Memory B cell (primary cell): ENCODE data around the gene MAD1L1.
"Not testable (repeated sequence)": the region's sequence is repeated elsewhere in the genome, so short reads cannot be mapped to it uniquely, and the experiment has no call there.

Source experiments
- ATAC-seq: fragments of 150-1000 bp; cut with Tn5 transposase; 2 replicates; pipeline ENCODE4 v1.10.0; 2021; ENCODE audit warnings: low read depth, mild to moderate bottlenecking, moderate library complexity
- DNase-seq, 2 donors: peaks; one replicate each; pipeline ENCODE4 v3.0.0; 2022; ENCODE audit warnings: low spot score in 2 of 2
- H3K27ac Mint-ChIP-seq: one replicate; pipeline ENCODE4 v1.8.0; 2022; ENCODE audit warnings: mild to moderate bottlenecking, moderate library complexity, mixed read lengths
- H3K27me3 Mint-ChIP-seq: one replicate; pipeline ENCODE4 v1.8.0; 2022; ENCODE audit warnings: mixed read lengths
- H3K36me3 Mint-ChIP-seq: one replicate; pipeline ENCODE4 v1.8.0; 2022; ENCODE audit warnings: mild to moderate bottlenecking, mixed read lengths
- H3K4me1 Mint-ChIP-seq: one replicate; pipeline ENCODE4 v1.8.0; 2022; ENCODE audit warnings: mixed read lengths
- H3K4me3 Mint-ChIP-seq: one replicate; pipeline ENCODE4 v1.8.0; 2022; ENCODE audit warnings: mild to moderate bottlenecking, moderate library complexity, mixed read lengths
- H3K9me3 Mint-ChIP-seq: one replicate; pipeline ENCODE4 v1.8.0; 2022; ENCODE audit warnings: mixed read lengths

The MAD1L1 gene

DNA sequence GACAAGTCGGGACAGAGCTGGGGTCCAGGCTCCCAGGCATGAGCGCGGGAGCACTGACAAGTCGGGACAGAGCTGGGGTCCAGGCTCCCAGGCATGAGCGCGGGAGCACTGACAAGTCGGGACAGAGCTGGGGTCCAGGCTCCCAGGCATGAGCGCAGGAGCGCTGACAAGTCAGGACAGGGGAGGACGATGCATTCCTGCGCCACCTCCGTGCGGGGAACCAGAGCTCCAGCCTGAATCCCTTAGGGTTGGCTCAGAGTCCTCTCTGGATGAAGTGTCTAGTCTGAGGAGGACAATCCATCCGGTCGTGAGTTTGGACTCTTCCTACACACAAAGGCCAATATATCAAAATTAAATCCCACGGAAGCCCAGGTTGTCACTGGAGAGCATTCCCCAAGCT is 196.5 kb downstream of the MAD1L1 start:
- H3K36me3 Mint-ChIP-seq, H3K9me3 Mint-ChIP-seq, H3K4me3 Mint-ChIP-seq, DNase-seq, ATAC-seq, H3K27me3 Mint-ChIP-seq: not testable (repeated sequence)
- peak overlapping the region; percentile 92 for H3K27ac Mint-ChIP-seq
- H3K4me1 Mint-ChIP-seq: peaks cover 37% of the 10 kb centered on the region

- Mint-ChIP-seq H3K27me3 (no peaks in the 10 kb centered on the region), H3K36me3 (peaks cover 5% of the 10 kb centered on the region), H3K4me3 (no peak overlapping the region), H3K9me3 (peaks cover 1% of the 10 kb centered on the region), H3K4me1 (peaks cover 39% of the 10 kb centered on the region), H3K27ac (no peak overlapping the region)
- DNase-seq: no peak
- ATAC-seq: no peak
These were observed 198.2 kb downstream of the MAD1L1 start for GRCh38 chr7:2034291-2035201.

GRCh38 chr7:2033586-2034135 is 199.1 kb downstream of the MAD1L1 start:
- H3K4me1 Mint-ChIP-seq: peaks cover 30% of the 10 kb centered on the region
- H3K27me3 Mint-ChIP-seq: no peaks in the 10 kb centered on the region
- no peak for DNase-seq
- no peak for ATAC-seq
- H3K27ac Mint-ChIP-seq: no peak overlapping the region
- peaks cover 10% of the 10 kb centered on the region for H3K36me3 Mint-ChIP-seq
- H3K9me3 Mint-ChIP-seq: peaks cover 4% of the 10 kb centered on the region
- no peak overlapping the region for H3K4me3 Mint-ChIP-seq

DNA sequence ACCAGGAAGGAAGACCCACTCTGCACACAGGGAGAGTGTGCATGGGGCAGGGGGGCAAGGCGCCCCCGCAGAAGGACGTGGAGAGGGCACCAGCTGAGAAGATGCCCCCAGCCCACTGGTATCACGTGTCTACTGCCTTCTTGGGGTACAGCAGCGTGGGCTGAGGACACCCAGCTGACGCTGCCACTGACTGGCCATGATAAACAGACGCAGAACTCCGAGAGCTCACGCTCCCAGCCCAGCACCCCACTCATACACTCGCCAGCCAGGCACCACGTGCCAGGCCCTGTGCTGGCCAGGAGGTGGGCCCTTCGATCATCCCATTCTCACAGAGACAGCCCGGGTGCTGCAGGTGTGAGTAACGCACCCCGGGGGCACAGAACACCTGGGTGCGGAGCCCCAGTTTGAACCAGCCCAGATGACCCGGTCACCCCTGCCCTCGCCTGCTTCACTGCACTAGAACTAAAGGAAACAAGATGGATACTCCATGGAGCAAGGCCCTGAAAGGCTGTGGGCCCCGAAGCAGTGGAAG is 199.8 kb downstream of the MAD1L1 start:
- H3K4me3 Mint-ChIP-seq: no peak overlapping the region
- ATAC-seq (no peak), DNase-seq (no peak)
- H3K27me3 Mint-ChIP-seq: no peaks in the 10 kb centered on the region
- H3K27ac Mint-ChIP-seq: no peak overlapping the region
- H3K4me1 Mint-ChIP-seq: peaks cover 25% of the 10 kb centered on the region
- H3K9me3 Mint-ChIP-seq: peaks cover 8% of the 10 kb centered on the region
- H3K36me3 Mint-ChIP-seq: peaks cover 14% of the 10 kb centered on the region

DNA sequence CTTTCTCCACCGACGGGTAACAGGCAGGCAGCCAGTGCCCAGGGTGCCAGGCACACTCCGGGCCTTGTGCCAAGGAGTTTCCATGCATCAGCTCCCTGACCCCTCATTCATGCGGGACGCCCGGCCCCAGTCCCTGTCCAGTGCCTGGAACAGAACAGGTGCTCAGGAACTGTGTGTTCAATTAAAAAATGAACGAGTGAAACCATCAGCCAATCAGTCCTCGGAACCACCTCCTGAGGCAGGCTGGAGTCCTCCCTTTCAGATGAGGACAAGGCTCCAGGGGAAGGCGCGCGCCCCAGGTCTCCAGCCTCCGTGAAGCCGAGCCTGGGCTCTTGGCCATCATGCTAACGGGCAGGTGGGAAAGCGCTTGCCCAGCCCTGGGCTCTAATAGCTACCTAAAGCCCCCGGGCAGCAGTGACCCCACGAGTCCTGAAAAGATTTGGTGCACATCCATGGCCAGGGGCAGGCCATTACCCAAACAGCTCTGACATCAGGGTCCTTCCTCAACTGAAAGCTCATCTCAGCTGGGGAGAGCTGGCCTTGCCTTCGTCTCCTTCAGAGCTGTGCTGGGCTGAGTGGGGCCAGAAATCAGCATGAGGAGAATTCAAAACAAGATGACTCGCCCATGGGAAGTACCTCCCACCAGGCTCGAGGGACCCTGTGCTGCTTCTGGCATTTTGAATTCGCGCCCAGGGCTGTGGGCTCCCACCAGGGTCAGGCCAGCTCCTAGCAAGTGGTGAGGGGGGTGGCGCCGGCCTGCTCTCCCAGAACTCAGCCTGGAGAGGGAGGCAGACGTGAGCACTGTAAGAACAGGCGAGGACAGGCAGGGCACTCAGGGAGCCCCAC is 200.5 kb downstream of the MAD1L1 start:
- Mint-ChIP-seq H3K4me3 (no peak overlapping the region), H3K4me1 (peaks cover 18% of the 10 kb centered on the region), H3K27me3 (no peaks in the 10 kb centered on the region), H3K9me3 (peaks cover 8% of the 10 kb centered on the region), H3K27ac (no peak overlapping the region), H3K36me3 (peaks cover 18% of the 10 kb centered on the region)
- ATAC-seq: no peak
- no peak for DNase-seq

- H3K4me3 Mint-ChIP-seq: no peak overlapping the region
- DNase-seq: no peak
- no peak for ATAC-seq
- H3K27ac Mint-ChIP-seq: peak overlapping the region; percentile 55
- H3K9me3 Mint-ChIP-seq: peaks cover 8% of the 10 kb centered on the region
- H3K36me3 Mint-ChIP-seq: peaks cover 18% of the 10 kb centered on the region
- peaks cover 14% of the 10 kb centered on the region for H3K4me1 Mint-ChIP-seq
- no peaks in the 10 kb centered on the region for H3K27me3 Mint-ChIP-seq
These were observed 201.3 kb downstream of the MAD1L1 start for GRCh38 chr7:2031451-2031845.

DNA sequence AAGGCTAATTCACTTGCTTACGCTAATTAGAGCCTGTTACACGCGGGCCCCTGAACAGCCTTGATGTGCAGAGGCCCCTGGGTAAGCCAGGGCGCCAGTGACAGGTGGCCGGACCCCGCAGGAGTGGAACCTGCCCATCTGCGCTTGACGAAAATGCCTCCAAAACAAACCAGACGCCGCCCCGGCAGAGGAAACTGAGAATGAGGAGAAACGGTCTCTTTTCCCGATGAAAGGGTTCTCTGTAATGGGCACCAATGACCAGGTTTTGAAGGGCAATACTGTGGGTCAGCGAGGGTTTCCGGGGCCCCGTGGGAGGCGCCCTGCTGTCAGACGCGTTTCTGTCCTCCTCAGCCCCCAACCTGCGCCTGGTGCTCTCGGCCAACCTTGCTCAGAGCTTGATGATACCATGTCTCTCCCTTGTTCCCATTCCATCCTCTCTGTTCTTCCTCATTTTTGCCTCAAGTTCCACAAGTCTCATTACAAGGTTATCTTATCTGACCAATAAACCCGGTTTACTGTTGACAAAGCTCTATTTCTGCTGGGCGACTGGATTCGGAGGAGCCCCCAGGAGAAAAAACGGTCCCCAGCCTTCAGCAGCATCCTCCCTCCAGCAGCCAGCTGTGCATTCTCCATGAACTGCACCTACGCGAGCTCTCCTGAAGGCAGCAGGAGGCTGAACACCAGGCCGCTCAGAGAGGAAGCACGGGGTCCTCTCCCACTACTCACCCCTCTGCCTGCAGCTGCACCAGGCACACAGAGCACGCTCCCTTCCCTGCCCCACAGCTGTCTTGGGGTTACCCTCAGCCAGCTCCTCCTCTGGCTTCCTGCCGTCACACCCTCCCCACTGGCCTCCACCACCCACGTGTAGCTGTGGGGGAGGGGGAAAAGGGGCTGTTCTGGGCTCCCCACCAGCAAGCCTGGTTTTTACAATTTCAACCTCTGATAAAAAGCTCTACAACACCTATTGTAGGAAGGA is 202.0 kb downstream of the MAD1L1 start:
- ATAC-seq (peak; percentile 72), DNase-seq (no peak)
- Mint-ChIP-seq H3K27ac (peak overlapping the region; percentile 55), H3K9me3 (peaks cover 12% of the 10 kb centered on the region), H3K27me3 (no peaks in the 10 kb centered on the region), H3K4me3 (no peak overlapping the region), H3K36me3 (peaks cover 23% of the 10 kb centered on the region), H3K4me1 (peaks cover 14% of the 10 kb centered on the region)

- H3K9me3 Mint-ChIP-seq: peaks cover 16% of the 10 kb centered on the region
- ATAC-seq (no peak), DNase-seq (no peak)
- peaks cover 14% of the 10 kb centered on the region for H3K4me1 Mint-ChIP-seq
- H3K27me3 Mint-ChIP-seq: no peaks in the 10 kb centered on the region
- no peak overlapping the region for H3K4me3 Mint-ChIP-seq
- H3K27ac Mint-ChIP-seq: no peak overlapping the region
- H3K36me3 Mint-ChIP-seq: peaks cover 24% of the 10 kb centered on the region
These were observed 202.8 kb downstream of the MAD1L1 start for GRCh38 chr7:2029936-2030335.

DNA sequence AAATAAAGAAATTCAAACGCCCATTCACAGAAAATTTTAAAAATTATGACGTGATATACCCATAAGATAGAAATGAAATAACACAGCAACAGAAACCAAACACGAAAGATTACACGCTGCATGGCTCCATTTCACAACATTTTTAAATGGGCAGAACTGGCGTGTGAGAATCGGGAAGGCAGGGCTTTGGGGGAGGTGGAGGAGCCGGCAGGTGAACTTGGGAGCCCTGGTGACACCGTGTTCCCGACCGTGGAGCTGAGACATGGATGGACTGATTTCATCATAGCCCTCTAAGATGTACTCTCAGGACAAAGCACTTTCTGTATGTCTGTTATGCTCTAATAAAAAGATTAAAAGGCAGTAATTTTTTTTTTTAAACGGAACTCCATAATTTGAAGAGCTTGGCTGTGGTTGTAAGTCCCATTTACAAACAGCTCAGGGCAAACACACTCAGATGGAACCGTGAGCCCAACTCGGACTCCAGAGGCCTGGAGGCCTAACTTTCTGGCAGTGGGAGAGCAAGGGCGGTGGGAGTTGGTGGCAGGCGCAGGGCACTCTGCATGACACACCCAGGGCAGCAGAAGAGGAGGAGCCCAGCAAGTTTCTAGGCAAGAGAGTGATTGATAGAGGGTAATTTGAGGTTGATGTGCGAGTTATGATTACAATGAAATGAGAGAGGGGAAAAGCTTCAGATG is 203.4 kb downstream of the MAD1L1 start:
- Mint-ChIP-seq H3K9me3 (peaks cover 19% of the 10 kb centered on the region), H3K27ac (no peak overlapping the region), H3K27me3 (no peaks in the 10 kb centered on the region), H3K4me3 (no peak overlapping the region), H3K4me1 (peaks cover 16% of the 10 kb centered on the region), H3K36me3 (peaks cover 28% of the 10 kb centered on the region)
- no peak for ATAC-seq
- DNase-seq: no peak

- H3K4me3 Mint-ChIP-seq: no peak overlapping the region
- H3K4me1 Mint-ChIP-seq: peaks cover 20% of the 10 kb centered on the region
- peaks cover 32% of the 10 kb centered on the region for H3K36me3 Mint-ChIP-seq
- no peak for ATAC-seq
- H3K9me3 Mint-ChIP-seq: peaks cover 22% of the 10 kb centered on the region
- H3K27ac Mint-ChIP-seq: no peak overlapping the region
- no peaks in the 10 kb centered on the region for H3K27me3 Mint-ChIP-seq
- DNase-seq: no peak
These were observed 204.0 kb downstream of the MAD1L1 start for GRCh38 chr7:2028733-2029132.

GRCh38 chr7:2025188-2025587 is 207.6 kb downstream of the MAD1L1 start:
- Mint-ChIP-seq H3K27me3 (no peaks in the 10 kb centered on the region), H3K4me3 (no peak overlapping the region), H3K9me3 (peaks cover 22% of the 10 kb centered on the region), H3K36me3 (peaks cover 33% of the 10 kb centered on the region), H3K27ac (no peak overlapping the region), H3K4me1 (peaks cover 14% of the 10 kb centered on the region)
- DNase-seq (no peak), ATAC-seq (no peak)

DNA sequence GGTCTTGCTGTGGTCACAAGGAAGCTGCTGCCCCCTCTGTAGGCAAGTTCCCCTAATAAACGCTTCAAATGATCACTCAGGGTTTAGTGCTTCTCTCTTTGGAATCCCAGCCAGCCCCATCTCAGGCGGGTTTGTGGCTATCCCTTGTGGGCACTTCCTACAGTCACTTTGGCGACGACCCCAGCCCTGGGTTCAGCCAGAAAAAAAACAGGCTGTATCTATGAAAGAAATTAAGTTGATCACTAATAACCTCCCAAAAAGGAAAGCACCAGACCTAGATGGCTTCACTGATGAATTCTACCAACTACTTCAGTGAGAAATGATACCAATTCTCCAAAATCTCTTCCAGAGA is 208.2 kb downstream of the MAD1L1 start:
- H3K4me1 Mint-ChIP-seq: peaks cover 19% of the 10 kb centered on the region
- no peaks in the 10 kb centered on the region for H3K27me3 Mint-ChIP-seq
- DNase-seq (no peak), ATAC-seq (no peak)
- H3K4me3 Mint-ChIP-seq: no peak overlapping the region
- no peak overlapping the region for H3K27ac Mint-ChIP-seq
- H3K9me3 Mint-ChIP-seq: peaks cover 21% of the 10 kb centered on the region
- H3K36me3 Mint-ChIP-seq: peaks cover 31% of the 10 kb centered on the region
